Right lobe of liver (tissue), 4 donors: ENCODE measurements around the gene TSC22D1.

ENCODE experiments used
- CTCF ChIP-seq, 4 donors: fragments of 200-600 bp in 3 of 4; fragments of 450-650 bp in 1 of 4; IDR thresholded peaks; one replicate each; pipeline versions ENCODE4 v1.5.1 to v1.8.0; 2016 to 2022; ENCODE audit warnings: antibody characterized with exemption in 4 of 4, mild to moderate bottlenecking in 2 of 4
- POLR2A ChIP-seq: fragments of 450-650 bp; IDR thresholded peaks from one replicate; pipeline ENCODE4 v1.6.1; 2017; ENCODE audit warnings: antibody characterized with exemption, mild to moderate bottlenecking
- donor health status: DM: no; HTN: no; CAD: no.
- donor health status: DM: no; HTN: no; CAD: no.
- donor health status: DM: no; HTN: yes; CAD: no.

- TF ChIP-seq CTCF (IDR thresholded peaks at IDR 0.05) (no peak), POLR2A (no peak)
These were observed 14.8 kb downstream of the TSC22D1 start for GRCh38 chr13:44561351-44561750.
